ENCODE data around the gene TGFBR3. TPM values are rescaled to one million over a fixed set of nuclear protein-coding genes. Genes with fewer than 3 reads are reported as not detected.

Gene TGFBR3
- total RNA-seq, 1 donor, result 32.2 TPM

GRCh38 chr1:91635763-91636162 lies 250.2 kb downstream of the TGFBR3 start:
- peak overlapping the region; percentile 41 for H3K27ac ChIP-seq (ENCODE audit: low read depth, low read length)
- H2AFZ ChIP-seq (ENCODE audit: low read length), result no peak overlapping the region
- no peak overlapping the region for H3K4me3 ChIP-seq (ENCODE audit: insufficient read depth, low read length)
- no peaks in the 10 kb centered on the region for H3K79me2 ChIP-seq (ENCODE audit: insufficient read depth, low read length)
- DNase-seq (ENCODE audit: insufficient read length, low spot score, missing footprints), result peak; percentile 92
- H3K9me3 ChIP-seq (ENCODE audit: low read depth, low read length), result no peaks in the 10 kb centered on the region
- TF ChIP-seq, protein P1, sequence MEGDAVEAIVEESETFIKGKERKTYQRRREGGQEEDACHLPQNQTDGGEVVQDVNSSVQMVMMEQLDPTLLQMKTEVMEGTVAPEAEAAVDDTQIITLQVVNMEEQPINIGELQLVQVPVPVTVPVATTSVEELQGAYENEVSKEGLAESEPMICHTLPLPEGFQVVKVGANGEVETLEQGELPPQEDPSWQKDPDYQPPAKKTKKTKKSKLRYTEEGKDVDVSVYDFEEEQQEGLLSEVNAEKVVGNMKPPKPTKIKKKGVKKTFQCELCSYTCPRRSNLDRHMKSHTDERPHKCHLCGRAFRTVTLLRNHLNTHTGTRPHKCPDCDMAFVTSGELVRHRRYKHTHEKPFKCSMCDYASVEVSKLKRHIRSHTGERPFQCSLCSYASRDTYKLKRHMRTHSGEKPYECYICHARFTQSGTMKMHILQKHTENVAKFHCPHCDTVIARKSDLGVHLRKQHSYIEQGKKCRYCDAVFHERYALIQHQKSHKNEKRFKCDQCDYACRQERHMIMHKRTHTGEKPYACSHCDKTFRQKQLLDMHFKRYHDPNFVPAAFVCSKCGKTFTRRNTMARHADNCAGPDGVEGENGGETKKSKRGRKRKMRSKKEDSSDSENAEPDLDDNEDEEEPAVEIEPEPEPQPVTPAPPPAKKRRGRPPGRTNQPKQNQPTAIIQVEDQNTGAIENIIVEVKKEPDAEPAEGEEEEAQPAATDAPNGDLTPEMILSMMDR (IDR thresholded peaks at IDR 0.05; ENCODE audit: extremely low read depth, low read depth, low read length), result no peak
- no peak overlapping the region for H3K4me2 ChIP-seq (ENCODE audit: insufficient read depth, low read length)
- no peaks in the 10 kb centered on the region for H3K36me3 ChIP-seq (ENCODE audit: insufficient read depth, low read length)
- H3K27me3 ChIP-seq (ENCODE audit: insufficient read depth, low read length), result no peaks in the 10 kb centered on the region
- peaks cover 16% of the 10 kb centered on the region for H3K4me1 ChIP-seq (ENCODE audit: insufficient read depth, low read length)
- no peaks in the 10 kb centered on the region for H4K20me1 ChIP-seq (ENCODE audit: insufficient read depth, low read length)

DNA sequence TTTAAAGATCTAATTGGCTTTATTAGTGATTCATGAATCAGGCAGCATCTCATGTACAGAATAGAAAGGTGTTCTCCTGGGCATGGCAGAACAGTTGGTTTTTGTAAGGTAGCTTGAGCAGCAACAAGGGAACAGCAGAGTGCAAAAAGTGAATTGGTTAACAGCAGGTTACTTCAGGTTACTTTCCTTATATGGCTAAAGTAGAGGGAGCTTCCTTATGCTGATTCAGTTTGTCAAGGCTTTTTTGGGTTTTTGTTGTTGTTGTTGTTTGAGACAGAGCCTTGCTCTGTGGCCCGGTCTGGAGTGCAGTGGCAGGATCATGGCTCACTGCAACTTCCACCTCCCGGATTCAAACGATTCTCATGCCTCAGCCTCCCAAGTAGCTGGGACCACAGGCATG lies 252.5 kb downstream of the TGFBR3 start:
- no peak overlapping the region for H3K27ac ChIP-seq (ENCODE audit: low read depth, low read length)
- DNase-seq (ENCODE audit: insufficient read length, low spot score, missing footprints), result no peak
- no peaks in the 10 kb centered on the region for H3K27me3 ChIP-seq (ENCODE audit: insufficient read depth, low read length)
- H2AFZ ChIP-seq (ENCODE audit: low read length), result no peak overlapping the region
- peaks cover 16% of the 10 kb centered on the region for H3K4me1 ChIP-seq (ENCODE audit: insufficient read depth, low read length)
- H4K20me1 ChIP-seq (ENCODE audit: insufficient read depth, low read length), result no peaks in the 10 kb centered on the region
- H3K4me3 ChIP-seq (ENCODE audit: insufficient read depth, low read length), result no peak overlapping the region
- H3K79me2 ChIP-seq (ENCODE audit: insufficient read depth, low read length), result no peaks in the 10 kb centered on the region
- TF ChIP-seq, protein P1 (IDR thresholded peaks at IDR 0.05; ENCODE audit: extremely low read depth, low read depth, low read length), result no peak
- no peaks in the 10 kb centered on the region for H3K9me3 ChIP-seq (ENCODE audit: low read depth, low read length)
- H3K4me2 ChIP-seq (ENCODE audit: insufficient read depth, low read length), result no peak overlapping the region
- H3K36me3 ChIP-seq (ENCODE audit: insufficient read depth, low read length), result no peaks in the 10 kb centered on the region

- Histone ChIP-seq H3K79me2 (ENCODE audit: insufficient read depth, low read length) (no peaks in the 10 kb centered on the region), H3K36me3 (ENCODE audit: insufficient read depth, low read length) (no peaks in the 10 kb centered on the region), H3K27ac (ENCODE audit: low read depth, low read length) (no peak overlapping the region), H3K27me3 (ENCODE audit: insufficient read depth, low read length) (no peaks in the 10 kb centered on the region), H3K4me3 (ENCODE audit: insufficient read depth, low read length) (no peak overlapping the region), H4K20me1 (ENCODE audit: insufficient read depth, low read length) (no peaks in the 10 kb centered on the region), H2AFZ (ENCODE audit: low read length) (no peak overlapping the region), H3K9me3 (ENCODE audit: low read depth, low read length) (no peaks in the 10 kb centered on the region), H3K4me2 (ENCODE audit: insufficient read depth, low read length) (no peak overlapping the region), H3K4me1 (ENCODE audit: insufficient read depth, low read length) (peaks cover 16% of the 10 kb centered on the region)
- peak; percentile 9 for DNase-seq (ENCODE audit: insufficient read length, low spot score, missing footprints)
- TF ChIP-seq, protein P1 (IDR thresholded peaks at IDR 0.05; ENCODE audit: extremely low read depth, low read depth, low read length), result no peak
Measured at GRCh38 chr1:91631718-91632330, 254.1 kb downstream of the TGFBR3 start.

DNA sequence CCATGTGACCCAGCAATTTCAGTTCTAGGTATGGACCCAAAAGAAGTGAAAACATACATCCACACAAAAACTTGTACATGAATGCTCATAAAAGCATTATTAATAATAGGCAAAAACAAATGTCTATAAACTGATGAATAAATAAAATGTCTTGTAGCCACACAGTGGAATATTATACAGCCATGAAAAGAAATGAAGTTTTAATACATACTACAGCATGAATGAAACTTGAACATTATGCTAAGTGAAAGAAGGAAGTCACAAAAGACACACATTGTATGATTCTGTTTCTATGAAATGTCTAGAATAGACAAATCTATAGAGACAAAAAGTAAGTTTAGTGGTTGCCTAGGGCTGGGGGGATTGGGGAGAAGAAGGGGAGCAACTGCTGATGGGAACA lies 255.1 kb downstream of the TGFBR3 start:
- H3K9me3 ChIP-seq (ENCODE audit: low read depth, low read length), result no peaks in the 10 kb centered on the region
- no peak overlapping the region for H3K4me2 ChIP-seq (ENCODE audit: insufficient read depth, low read length)
- H3K79me2 ChIP-seq (ENCODE audit: insufficient read depth, low read length), result no peaks in the 10 kb centered on the region
- H3K27ac ChIP-seq (ENCODE audit: low read depth, low read length), result no peak overlapping the region
- H3K36me3 ChIP-seq (ENCODE audit: insufficient read depth, low read length), result no peaks in the 10 kb centered on the region
- no peak overlapping the region for H2AFZ ChIP-seq (ENCODE audit: low read length)
- TF ChIP-seq, protein P1 (IDR thresholded peaks at IDR 0.05; ENCODE audit: extremely low read depth, low read depth, low read length), result no peak
- no peak for DNase-seq (ENCODE audit: insufficient read length, low spot score, missing footprints)
- no peaks in the 10 kb centered on the region for H4K20me1 ChIP-seq (ENCODE audit: insufficient read depth, low read length)
- H3K4me3 ChIP-seq (ENCODE audit: insufficient read depth, low read length), result no peak overlapping the region
- no peaks in the 10 kb centered on the region for H3K27me3 ChIP-seq (ENCODE audit: insufficient read depth, low read length)
- peaks cover 8% of the 10 kb centered on the region for H3K4me1 ChIP-seq (ENCODE audit: insufficient read depth, low read length)

Small RNA genes lying within 50 kb of the gene (small RNA-seq; reads per million reads assigned to genes)
- not detected for gene RN7SL653P

Other genes with a start within 250 kb of the TGFBR3 start
- not detected in 2 replicates for gene BRDT, start 63.2 kb upstream of the TGFBR3 start, total RNA-seq
- gene EPHX4, start 143.8 kb upstream of the TGFBR3 start, total RNA-seq, result 0.29 and 0.36 TPM in 2 replicates
- 0.29 and 0.36 TPM in 2 replicates for gene SETSIP, start 189.3 kb upstream of the TGFBR3 start, total RNA-seq
- 5.8 and 8.3 TPM in 2 replicates for gene BTBD8, start 194.2 kb upstream of the TGFBR3 start, total RNA-seq